ENCODE data around the gene ACSBG1. TPM values are rescaled to one million over a fixed set of nuclear protein-coding genes. Genes with fewer than 3 reads are reported as not detected.

The ACSBG1 gene
- polyA plus RNA-seq, 1 donor from 2014 or later, result 0.32 TPM

GRCh38 chr15:78229431-78230406 lies 4.6 kb downstream of the ACSBG1 start:
- TF ChIP-seq RAD21 (conservative IDR thresholded peaks at IDR 0.05), result no peak
- no peak for TF ChIP-seq EZH2 (IDR thresholded peaks at IDR 0.05; ENCODE audit: borderline replicate concordance, insufficient read depth, low read length, poor library complexity, severe bottlenecking)
- TF ChIP-seq TAF1 (IDR thresholded peaks at IDR 0.05; ENCODE audit: low read depth), result no peak
- no peak for TF ChIP-seq MXI1 (conservative IDR thresholded peaks at IDR 0.05; ENCODE audit: poor library complexity, severe bottlenecking)
- TF ChIP-seq EP300 (conservative IDR thresholded peaks at IDR 0.05; ENCODE audit: poor library complexity, severe bottlenecking), result no peak
- TF ChIP-seq REST (IDR thresholded peaks at IDR 0.05; ENCODE audit: borderline replicate concordance), result no peak
- TF ChIP-seq CTCF (IDR thresholded peaks at IDR 0.05; ENCODE audit: poor library complexity, severe bottlenecking), result no peak
- TF ChIP-seq SMC3 (conservative IDR thresholded peaks at IDR 0.05; ENCODE audit: poor library complexity), result no peak
- no peak for TF ChIP-seq POLR2AphosphoS5 (IDR thresholded peaks at IDR 0.05)
- Histone ChIP-seq H2AFZ (ENCODE audit: low read depth, low read length) (no peak overlapping the region), H3K4me3 (ENCODE audit: low read length) (no peak overlapping the region), H3K79me2 (replicated peaks; ENCODE audit: insufficient read depth, low read length) (no peaks in the 10 kb centered on the region), H3K4me2 (ENCODE audit: low read length) (no peak overlapping the region), H3K27ac (ENCODE audit: low read length) (no peak overlapping the region), H3K27me3 (ENCODE audit: insufficient read depth, low read depth, low read length) (no peaks in the 10 kb centered on the region), H3K9ac (ENCODE audit: low read length) (no peak overlapping the region), H3K9me2 (ENCODE audit: insufficient read depth, low read length) (no peaks in the 10 kb centered on the region), H3K36me3 (ENCODE audit: insufficient read depth, low read length) (no peaks in the 10 kb centered on the region), H3F3A (ENCODE audit: insufficient read depth, low read length, poor library complexity, severe bottlenecking) (no peaks in the 10 kb centered on the region), H4K20me1 (ENCODE audit: insufficient read depth) (no peaks in the 10 kb centered on the region), H3K9me3 (ENCODE audit: low read length) (no peaks in the 10 kb centered on the region)

- Histone ChIP-seq H3K79me2 (replicated peaks; ENCODE audit: insufficient read depth, low read length) (no peaks in the 10 kb centered on the region), H3K27ac (ENCODE audit: low read length) (no peak overlapping the region), H3K9me2 (ENCODE audit: insufficient read depth, low read length) (no peaks in the 10 kb centered on the region), H3K4me2 (ENCODE audit: low read length) (no peak overlapping the region), H3F3A (ENCODE audit: insufficient read depth, low read length, poor library complexity, severe bottlenecking) (no peaks in the 10 kb centered on the region), H3K9me3 (ENCODE audit: low read length) (no peaks in the 10 kb centered on the region), H3K36me3 (ENCODE audit: insufficient read depth, low read length) (no peaks in the 10 kb centered on the region), H3K4me3 (ENCODE audit: low read length) (no peak overlapping the region), H3K9ac (ENCODE audit: low read length) (no peak overlapping the region), H4K20me1 (ENCODE audit: insufficient read depth) (no peaks in the 10 kb centered on the region), H3K27me3 (ENCODE audit: insufficient read depth, low read depth, low read length) (no peaks in the 10 kb centered on the region), H2AFZ (ENCODE audit: low read depth, low read length) (no peak overlapping the region)
- TF ChIP-seq EZH2 (IDR thresholded peaks at IDR 0.05; ENCODE audit: borderline replicate concordance, insufficient read depth, low read length, poor library complexity, severe bottlenecking) (no peak), POLR2AphosphoS5 (IDR thresholded peaks at IDR 0.05) (no peak), SMC3 (conservative IDR thresholded peaks at IDR 0.05; ENCODE audit: poor library complexity) (no peak), RAD21 (conservative IDR thresholded peaks at IDR 0.05) (no peak), REST (IDR thresholded peaks at IDR 0.05; ENCODE audit: borderline replicate concordance) (no peak)
Measured at GRCh38 chr15:78228356-78228996, 5.9 kb downstream of the ACSBG1 start.
